ENCODE data around the gene LTBP4.
A peak's percentile ranks its signal among the peaks of the same experiment; 100 is the strongest.

Gene LTBP4

DNA sequence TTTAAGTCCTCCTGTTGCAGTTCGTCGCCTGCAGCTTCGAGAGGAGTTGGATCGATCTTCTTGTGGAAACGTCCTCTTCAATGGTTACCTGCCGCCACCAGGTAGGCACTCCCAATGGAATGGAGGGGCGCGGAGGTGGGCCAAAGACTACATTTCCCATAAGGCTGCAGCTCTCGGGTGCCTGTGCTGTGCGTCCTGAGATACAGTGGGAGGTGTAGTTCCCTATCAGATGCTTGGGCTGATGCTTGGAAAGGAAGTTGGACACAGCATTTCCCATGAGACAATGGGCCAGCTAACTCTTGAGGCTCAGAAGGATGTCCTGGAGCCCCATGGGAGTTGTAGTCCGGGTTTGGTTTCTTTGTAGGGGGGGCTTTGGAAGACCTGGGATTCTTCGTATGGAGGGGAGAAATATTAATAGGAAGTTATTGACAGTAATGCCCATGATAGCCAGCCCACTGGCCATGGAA is 22.7 kb upstream of the LTBP4 start (continued):
- no peak for TF ChIP-seq ZNF585B (tag by site-specific recombination; IDR thresholded peaks at IDR 0.05)
- 0 out of 2 replicates have a peak, but pooled peaks have one; percentile 8 for TF ChIP-seq ZSCAN4 (tag by site-specific recombination; IDR thresholded peaks at IDR 0.05)
- peak; percentile 37; the same call in 1 of the 2 replicates for TF ChIP-seq ZNF664 (tag by site-specific recombination; IDR thresholded peaks at IDR 0.05)
- 0 out of 2 replicates have a peak, but pooled peaks have one; percentile 24 for TF ChIP-seq ZNF561 (tag by site-specific recombination; IDR thresholded peaks at IDR 0.05; ENCODE audit: borderline replicate concordance)

- Histone ChIP-seq H3K36me3 (ENCODE audit: control insufficient read depth in 2 of 2, insufficient read depth in 1 of 2, low read length in 2 of 2) (peaks cover 44 to 76% of the 10 kb centered on the region in 2 experiments), H3K9me3 (ENCODE audit: control insufficient read depth, insufficient read depth, low read depth, low read length) (no peaks in the 10 kb centered on the region), H3K4me3 (ENCODE audit: low read depth, low read length) (no peak overlapping the region), H3K27ac (ENCODE audit: extremely low read depth, low read depth, low read length) (no peak overlapping the region), H3K4me1 (ENCODE audit: control insufficient read depth, insufficient read depth, low read length) (peaks cover 6% of the 10 kb centered on the region)
- TF ChIP-seq SCRT2 (tag by site-specific recombination; IDR thresholded peaks at IDR 0.05) (peak; percentile 61), ZNF223 (tag by site-specific recombination; IDR thresholded peaks at IDR 0.05) (no peak)
- POLR2A ChIA-PET: interaction anchor here (0.6 to 1.2 kb wide), 3 partner anchors 10 to 603 kb away, joined by 3 to 4 read pairs (median 3); no protein-coding TSS in a partner anchor
- CTCF ChIA-PET: interaction anchor here (1.0 to 2.4 kb wide), 3 partner anchors 10 to 31 kb away, joined by 3 to 15 read pairs (median 3); no protein-coding TSS in a partner anchor
These were observed 20.6 kb upstream of the LTBP4 start for GRCh38 chr19:40580619-40581018.

GRCh38 chr19:40581531-40581930 is 19.6 kb upstream of the LTBP4 start:
- H3K9me3 ChIP-seq (ENCODE audit: control insufficient read depth, insufficient read depth, low read depth, low read length): no peaks in the 10 kb centered on the region
- POLR2A ChIA-PET: interaction anchor here (0.6 to 1.2 kb wide), 4 partner anchors 11 to 602 kb away, joined by 3 to 4 read pairs (median 4); no protein-coding TSS in a partner anchor
- H3K36me3 ChIP-seq (ENCODE audit: control insufficient read depth in 2 of 2, insufficient read depth in 1 of 2, low read length in 2 of 2): peaks cover 51 to 85% of the 10 kb centered on the region in 2 experiments
- peaks cover 6% of the 10 kb centered on the region for H3K4me1 ChIP-seq (ENCODE audit: control insufficient read depth, insufficient read depth, low read length)
- H3K27ac ChIP-seq (ENCODE audit: extremely low read depth, low read depth, low read length): no peak overlapping the region
- H3K4me3 ChIP-seq (ENCODE audit: low read depth, low read length): no peak overlapping the region
- CTCF ChIA-PET: interaction anchor here (0.7 to 1.7 kb wide), 7 partner anchors 10 to 53 kb away, joined by 3 to 6 read pairs (median 4); no protein-coding TSS in a partner anchor
- TF ChIP-seq ZNF121 (tag by site-specific recombination; IDR thresholded peaks at IDR 0.05) (peak; percentile 42; the same call in 1 of the 2 replicates), ZNF548 (tag by site-specific recombination; IDR thresholded peaks at IDR 0.05) (no peak)

DNA sequence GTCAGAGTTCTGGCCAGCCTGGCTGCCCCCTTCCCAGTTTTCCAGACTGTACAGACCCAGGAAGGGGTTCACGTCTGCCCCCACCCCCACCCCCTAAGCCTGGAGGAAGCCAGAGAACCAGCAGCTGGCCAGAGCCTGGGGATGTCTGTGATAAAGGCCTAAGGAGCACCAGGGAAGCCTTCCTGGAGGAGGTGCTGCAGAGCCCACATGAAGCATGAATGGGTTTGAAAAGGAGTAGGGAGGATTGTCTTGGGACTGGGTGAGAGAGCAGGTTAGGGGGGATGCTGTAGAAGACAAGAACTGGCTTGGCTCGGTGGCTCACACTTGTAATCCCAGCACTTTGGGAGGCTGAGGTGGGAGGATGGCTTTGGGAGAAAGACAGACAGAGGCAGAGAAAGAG is 18.7 kb upstream of the LTBP4 start:
- Histone ChIP-seq H3K4me1 (ENCODE audit: control insufficient read depth, insufficient read depth, low read length) (peaks cover 3% of the 10 kb centered on the region), H3K4me3 (ENCODE audit: low read depth, low read length) (no peak overlapping the region), H3K27ac (ENCODE audit: extremely low read depth, low read depth, low read length) (peak overlapping the region; percentile 31; the same call in 1 of the 2 replicates), H3K9me3 (ENCODE audit: control insufficient read depth, insufficient read depth, low read depth, low read length) (no peaks in the 10 kb centered on the region), H3K36me3 (ENCODE audit: control insufficient read depth in 2 of 2, insufficient read depth in 1 of 2, low read length in 2 of 2) (peaks cover 57 to 94% of the 10 kb centered on the region in 2 experiments)
- POLR2A ChIA-PET: no interaction called here
- no peak for TF ChIP-seq ZNF416 (tag by site-specific recombination; IDR thresholded peaks at IDR 0.05)
- TF ChIP-seq ELK4 (IDR thresholded peaks at IDR 0.05; ENCODE audit: borderline replicate concordance, low read depth, low read length): no peak
- no peak for TF ChIP-seq ZBTB7A (tag by site-specific recombination; IDR thresholded peaks at IDR 0.05; ENCODE audit: low read depth)
- TF ChIP-seq ZNF335 (tag by site-specific recombination; conservative IDR thresholded peaks at IDR 0.05): no peak
- TF ChIP-seq ZNF266 (tag by site-specific recombination; IDR thresholded peaks at IDR 0.05; ENCODE audit: low read depth): no peak
- TF ChIP-seq ZNF701 (tag by site-specific recombination; IDR thresholded peaks at IDR 0.05): no peak
- TF ChIP-seq ZFP3 (tag by site-specific recombination; IDR thresholded peaks at IDR 0.05; ENCODE audit: low read depth): no peak
- no peak for TF ChIP-seq BCL11A (tag by site-specific recombination; IDR thresholded peaks at IDR 0.05; ENCODE audit: low read depth)
- no peak for TF ChIP-seq IKZF3 (tag by site-specific recombination; IDR thresholded peaks at IDR 0.05)
- TF ChIP-seq, protein P1, sequence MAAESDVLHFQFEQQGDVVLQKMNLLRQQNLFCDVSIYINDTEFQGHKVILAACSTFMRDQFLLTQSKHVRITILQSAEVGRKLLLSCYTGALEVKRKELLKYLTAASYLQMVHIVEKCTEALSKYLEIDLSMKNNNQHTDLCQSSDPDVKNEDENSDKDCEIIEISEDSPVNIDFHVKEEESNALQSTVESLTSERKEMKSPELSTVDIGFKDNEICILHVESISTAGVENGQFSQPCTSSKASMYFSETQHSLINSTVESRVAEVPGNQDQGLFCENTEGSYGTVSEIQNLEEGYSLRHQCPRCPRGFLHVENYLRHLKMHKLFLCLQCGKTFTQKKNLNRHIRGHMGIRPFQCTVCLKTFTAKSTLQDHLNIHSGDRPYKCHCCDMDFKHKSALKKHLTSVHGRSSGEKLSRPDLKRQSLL (tag by site-specific recombination; IDR thresholded peaks at IDR 0.05): no peak
- no peak for TF ChIP-seq ZNF501 (tag by site-specific recombination; IDR thresholded peaks at IDR 0.05)
- no peak for TF ChIP-seq RBAK (tag by site-specific recombination; IDR thresholded peaks at IDR 0.05)
- no peak for TF ChIP-seq ZNF148 (tag by site-specific recombination; IDR thresholded peaks at IDR 0.05; ENCODE audit: borderline replicate concordance)
- no peak for TF ChIP-seq ZNF175 (tag by site-specific recombination; IDR thresholded peaks at IDR 0.05)
- TF ChIP-seq ZNF791 (tag by site-specific recombination; IDR thresholded peaks at IDR 0.05): no peak
- no peak for TF ChIP-seq ZNF558 (tag by site-specific recombination; IDR thresholded peaks at IDR 0.05)
- CTCF ChIA-PET: interaction anchor here (1.0 to 1.7 kb wide), 4 partner anchors 17 to 52 kb away, joined by 3 to 6 read pairs (median 4); no protein-coding TSS in a partner anchor
